Measurements from ENCODE around the gene ARMC9. TPM values are rescaled to one million over a fixed set of nuclear protein-coding genes. Genes with fewer than 3 reads are reported as not detected.

ARMC9 gene
- total RNA-seq, 4 donors from 2014 or later: 11.5 to 59.5 (median 14.4) TPM

DNA sequence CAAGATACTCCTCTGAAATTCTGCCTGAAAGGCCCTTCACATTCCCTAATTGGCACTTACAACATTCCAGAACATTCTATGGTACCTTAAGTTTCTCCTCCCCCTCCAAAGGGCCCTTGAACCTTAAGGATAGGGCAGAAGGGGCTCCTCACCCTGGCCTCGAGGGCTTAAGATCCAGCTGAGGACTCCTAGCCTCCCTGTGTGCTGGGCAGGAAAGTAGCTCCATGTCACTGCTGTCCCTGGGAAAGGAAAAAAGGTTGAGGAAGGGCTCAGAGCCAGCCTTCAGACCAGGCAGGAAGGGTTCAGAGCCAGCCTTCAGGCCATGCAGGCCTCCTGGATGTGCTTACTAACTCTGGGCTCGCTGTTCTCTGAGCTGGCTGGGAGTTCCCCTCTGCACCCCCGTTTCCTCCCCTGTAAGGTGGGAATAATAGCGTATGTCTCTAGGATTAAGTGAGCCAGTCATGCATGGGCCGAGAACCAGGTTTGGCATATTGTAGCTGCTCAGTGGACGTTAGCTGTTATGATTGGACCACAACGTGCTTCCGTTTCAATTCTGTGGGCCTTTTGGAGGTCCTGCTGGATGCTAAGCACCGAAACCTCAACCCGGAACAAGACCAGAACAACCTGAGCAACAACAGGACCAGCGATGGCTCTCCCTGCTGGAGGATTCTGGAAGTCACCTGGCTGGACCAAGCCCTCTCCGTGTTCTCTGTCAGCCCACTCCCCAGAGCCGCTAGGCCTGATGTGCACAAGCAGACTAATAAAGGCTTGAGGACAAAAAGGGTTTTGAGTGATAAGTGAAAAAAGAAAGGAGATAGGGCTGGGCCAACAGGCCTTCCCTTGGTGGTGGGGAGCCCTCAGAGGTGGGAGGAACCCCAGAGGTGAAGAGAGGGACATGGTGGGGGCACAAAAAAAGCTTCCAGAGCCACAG is 196.0 kb downstream of the ARMC9 start:
- intact Hi-C loops (cut with DNase I; ENCODE audit: low total_unique reads) (loop anchor here (5.0 kb wide), 1 partner anchor 92 kb away; no protein-coding TSS in a partner anchor), in situ Hi-C loops (cut with MboI; ENCODE audit: low pct_ligation_motif_present in 1 of 4, low pct_unique_long_range_greater_than_20kb in 1 of 4, low sequenced_read_pairs in 3 of 4) (no loop called here)
- Histone ChIP-seq H3K4me3 (peak overlapping the region in 3 of 4 donors; percentile 74 to 89 (median 88)), H3K27me3 (peaks cover 30% of the 10 kb centered on the region), H3K27ac (peak overlapping the region in 3 of 4 donors; percentile 81 to 88 (median 87)), H3K36me3 (no peaks in the 10 kb centered on the region), H3K4me1 (peaks cover 4 to 33% (median 22%) of the 10 kb centered on the region in 4 donors), H3K9me3 (no peaks in the 10 kb centered on the region)
- WGBS, 2 donors (ENCODE audit: low coverage in 1 of 2): 63 to 70% methylated on average over 6 to 12 of the region's 13 CpGs
- no peak for DNase-seq
- peak in 4 of 5 experiments; percentile 27 to 63 (median 45) for TF ChIP-seq CTCF (IDR thresholded peaks at IDR 0.05)
- TF ChIP-seq POLR2AphosphoS5 (IDR thresholded peaks at IDR 0.05): no peak

GRCh38 chr2:231395188-231396057 is 197.0 kb downstream of the ARMC9 start, which contains the start of gene B3GNT7:
B3GNT7 (plus strand) TSS chr2:231395710; CDS start chr2:231395804, 94 bp downstream.
- peak in 1 of 3 donors; percentile 14 for TF ChIP-seq POLR2AphosphoS5 (IDR thresholded peaks at IDR 0.05)
- peak in 1 of 5 experiments; percentile 2 for TF ChIP-seq CTCF (IDR thresholded peaks at IDR 0.05)
- TF ChIP-seq EP300 (IDR thresholded peaks at IDR 0.05; ENCODE audit: low read depth): no peak
- Histone ChIP-seq H3K4me1 (peaks cover 13 to 43% (median 32%) of the 10 kb centered on the region in 4 donors), H3K9me3 (no peaks in the 10 kb centered on the region), H3K27ac (peak within 1 kb of the TSS; percentile 67 to 88 (median 84)), H3K27me3 (peaks cover 30% of the 10 kb centered on the region), H3K36me3 (no peaks in the 10 kb centered on the region), H3K4me3 (peak within 1 kb of the TSS; percentile 38 to 89 (median 81))
- in situ Hi-C loops (cut with MboI; ENCODE audit: low pct_ligation_motif_present in 1 of 4, low pct_unique_long_range_greater_than_20kb in 1 of 4, low sequenced_read_pairs in 3 of 4): no loop called here
- DNase-seq: peak; percentile 68
- intact Hi-C loops (cut with DNase I; ENCODE audit: low total_unique reads): loop anchor here (5.0 kb wide), 1 partner anchor 93 kb away; no protein-coding TSS in a partner anchor
- 7 to 40% methylated on average over 2 to 40 of the region's 95 CpGs for WGBS, 2 donors (ENCODE audit: low coverage in 1 of 2)

GRCh38 chr2:231396058-231396821 is 197.8 kb downstream of the ARMC9 start:
- 13% methylated on average over 31 of the region's 41 CpGs; no CpG with 5 or more reads in 1 of the 2 donors for WGBS, 2 donors (ENCODE audit: low coverage in 1 of 2)
- Histone ChIP-seq H3K4me1 (peaks cover 14 to 44% (median 34%) of the 10 kb centered on the region in 4 donors), H3K27me3 (peaks cover 30% of the 10 kb centered on the region), H3K27ac (peak overlapping the region; percentile 67 to 88 (median 84)), H3K4me3 (peak overlapping the region; percentile 38 to 89 (median 81)), H3K36me3 (no peaks in the 10 kb centered on the region), H3K9me3 (no peaks in the 10 kb centered on the region)
- DNase-seq: no peak
- intact Hi-C loops (cut with DNase I; ENCODE audit: low total_unique reads) (loop anchor here (5.0 kb wide), 1 partner anchor 94 kb away; no protein-coding TSS in a partner anchor), in situ Hi-C loops (cut with MboI; ENCODE audit: low pct_ligation_motif_present in 1 of 4, low pct_unique_long_range_greater_than_20kb in 1 of 4, low sequenced_read_pairs in 3 of 4) (no loop called here)
- no peak for TF ChIP-seq POLR2AphosphoS5 (IDR thresholded peaks at IDR 0.05)
- no peak for TF ChIP-seq POLR2A (IDR thresholded peaks at IDR 0.05)
